Left forelimb (tissue), 1 donor: ENCODE data around the gene PCNX2.

ENCODE experiments used
- DNase-seq: peaks from one replicate; pipeline ENCODE4 v3.0.0-alpha.2; 2018; ENCODE audit warnings: low spot score

PCNX2 gene

GRCh38 chr1:233295237-233295974 is at the start of gene PCNX2:
Gene PCNX2, minus strand, starts transcription at chr1:233295725. Its CDS starts 247 bp downstream, at chr1:233295478.
- no peak for DNase-seq

DNA sequence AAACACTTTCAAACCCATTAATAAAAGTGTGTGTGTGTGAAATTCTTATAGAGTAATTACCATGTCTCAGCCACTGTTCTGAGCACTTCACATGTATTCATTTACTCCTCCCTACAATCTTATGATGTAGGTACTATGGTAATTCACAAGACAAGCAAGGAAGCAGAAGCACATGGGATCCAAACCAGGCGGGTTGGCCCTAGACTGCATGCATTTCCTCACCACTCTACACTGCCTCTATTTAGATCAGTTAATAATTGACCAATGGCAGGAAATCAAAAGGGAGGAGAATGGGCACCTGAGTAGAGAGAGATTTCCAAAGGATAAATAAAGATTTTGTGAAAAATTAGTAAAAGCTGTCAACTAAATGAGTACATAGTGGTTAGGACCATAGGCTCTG is 47.7 kb upstream of the PCNX2 start:
- no peak for DNase-seq

GRCh38 chr1:233342086-233342485 is 46.6 kb upstream of the PCNX2 start:
- DNase-seq, result no peak

DNA sequence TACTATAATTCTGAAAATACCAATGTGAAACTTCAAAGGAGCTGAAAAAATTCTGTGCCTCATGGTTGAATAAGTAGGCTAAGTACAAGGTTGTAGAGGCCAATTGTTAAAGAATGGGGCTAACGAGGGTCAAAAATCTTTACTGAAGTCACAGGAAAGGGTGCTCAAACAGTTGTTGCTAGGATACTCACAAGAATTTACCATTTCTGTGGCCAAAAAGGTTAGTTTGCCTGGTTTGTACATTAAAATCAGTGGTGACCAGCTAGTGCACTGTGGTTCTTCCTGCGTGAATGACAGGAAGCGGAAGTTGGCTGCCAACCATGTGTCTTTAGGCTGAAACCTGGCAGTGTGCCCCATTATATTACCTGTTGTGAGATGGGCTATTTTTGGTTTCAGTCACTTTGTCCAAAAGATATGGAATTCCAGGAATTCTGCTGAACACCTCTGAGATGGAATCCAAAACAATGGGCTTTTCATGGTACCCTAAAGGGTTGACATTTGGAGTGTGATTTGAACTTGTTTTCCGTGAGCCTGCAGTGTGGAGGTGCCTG is 45.5 kb upstream of the PCNX2 start:
- DNase-seq, result no peak

DNA sequence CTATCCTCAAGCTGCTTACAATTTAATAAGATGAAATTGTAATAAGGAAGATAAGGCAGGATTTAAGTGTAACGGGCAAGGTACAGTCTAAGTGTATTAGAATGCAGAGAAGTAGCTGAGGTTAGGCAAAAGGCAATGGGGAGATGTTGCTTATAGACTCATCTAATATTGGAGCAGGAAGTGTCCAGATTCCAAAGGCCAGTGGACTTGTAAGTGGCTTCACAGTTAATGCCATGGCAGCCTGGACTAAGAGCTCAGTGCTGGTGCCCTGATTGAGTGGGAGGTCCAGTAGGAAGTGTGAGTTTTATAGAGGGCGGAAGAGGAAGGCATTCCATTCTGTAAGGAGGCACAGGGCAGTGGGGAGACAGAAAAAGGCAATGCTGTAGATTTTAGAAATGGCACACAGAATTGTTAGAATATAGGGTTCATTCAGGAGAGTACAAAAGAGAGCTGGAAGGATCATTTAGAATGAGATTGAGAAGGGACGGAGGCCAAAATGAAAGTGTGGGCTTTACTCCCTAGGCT is 44.6 kb upstream of the PCNX2 start:
- no peak for DNase-seq

GRCh38 chr1:233338102-233338501 is 42.6 kb upstream of the PCNX2 start:
- DNase-seq, result no peak

DNA sequence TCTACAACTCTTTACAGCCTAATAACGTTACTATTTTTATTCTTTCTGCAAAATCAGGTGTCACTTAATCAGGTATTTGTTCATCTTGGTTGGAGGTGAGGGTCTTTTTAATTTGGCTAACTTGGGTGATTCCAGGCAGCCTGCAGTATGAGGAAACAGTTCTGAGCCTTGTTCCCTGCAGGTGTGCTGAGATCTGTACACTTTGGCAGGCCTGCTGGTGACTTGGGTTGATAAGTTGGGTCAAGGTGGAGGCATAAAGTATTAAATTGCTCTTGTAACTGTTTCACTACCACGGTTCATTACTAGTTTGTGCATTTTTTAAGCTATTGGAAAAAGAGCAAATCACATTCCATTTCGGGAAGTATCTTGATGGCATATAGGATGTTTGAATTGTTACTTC is 42.0 kb upstream of the PCNX2 start:
- DNase-seq, result no peak

- DNase-seq, result no peak
These were observed 41.3 kb upstream of the PCNX2 start for GRCh38 chr1:233336554-233337456.

- DNase-seq, result no peak
These were observed 38.6 kb upstream of the PCNX2 start for GRCh38 chr1:233334092-233334491.

DNA sequence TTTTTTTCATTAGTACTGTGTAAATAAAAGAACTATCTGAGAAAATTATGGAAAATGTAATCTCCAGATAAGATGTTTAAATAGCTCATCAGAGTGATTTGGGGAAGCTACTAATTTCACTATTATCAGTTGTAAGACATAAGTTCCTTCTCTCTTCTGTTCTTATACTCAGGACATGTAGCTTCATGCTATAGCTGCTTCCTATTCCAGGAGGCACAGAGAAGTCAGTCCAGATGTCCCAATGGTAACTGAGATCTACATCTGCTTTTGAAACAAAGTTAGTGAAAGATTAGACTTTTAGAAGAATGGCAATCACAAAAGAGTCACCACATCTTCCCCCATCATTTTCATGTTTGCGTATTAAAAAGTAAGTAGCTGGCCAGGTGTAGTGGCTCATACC is 37.6 kb upstream of the PCNX2 start:
- no peak for DNase-seq

GRCh38 chr1:233331676-233332519 is 36.4 kb upstream of the PCNX2 start:
- no peak for DNase-seq

DNA sequence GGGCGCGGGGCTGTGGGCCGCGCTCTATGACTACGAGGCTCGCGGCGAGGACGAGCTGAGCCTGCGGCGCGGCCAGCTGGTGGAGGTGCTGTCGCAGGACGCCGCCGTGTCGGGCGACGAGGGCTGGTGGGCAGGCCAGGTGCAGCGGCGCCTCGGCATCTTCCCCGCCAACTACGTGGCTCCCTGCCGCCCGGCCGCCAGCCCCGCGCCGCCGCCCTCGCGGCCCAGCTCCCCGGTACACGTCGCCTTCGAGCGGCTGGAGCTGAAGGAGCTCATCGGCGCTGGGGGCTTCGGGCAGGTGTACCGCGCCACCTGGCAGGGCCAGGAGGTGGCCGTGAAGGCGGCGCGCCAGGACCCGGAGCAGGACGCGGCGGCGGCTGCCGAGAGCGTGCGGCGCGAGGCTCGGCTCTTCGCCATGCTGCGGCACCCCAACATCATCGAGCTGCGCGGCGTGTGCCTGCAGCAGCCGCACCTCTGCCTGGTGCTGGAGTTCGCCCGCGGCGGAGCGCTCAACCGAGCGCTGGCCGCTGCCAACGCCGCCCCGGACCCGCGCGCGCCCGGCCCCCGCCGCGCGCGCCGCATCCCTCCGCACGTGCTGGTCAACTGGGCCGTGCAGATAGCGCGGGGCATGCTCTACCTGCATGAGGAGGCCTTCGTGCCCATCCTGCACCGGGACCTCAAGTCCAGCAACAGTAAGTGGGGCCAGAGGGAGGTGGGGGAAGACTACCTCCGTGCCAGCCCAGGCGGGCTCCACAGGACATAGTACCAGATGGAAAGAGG is 32.8 kb upstream of the PCNX2 start:
- DNase-seq, result no peak

DNA sequence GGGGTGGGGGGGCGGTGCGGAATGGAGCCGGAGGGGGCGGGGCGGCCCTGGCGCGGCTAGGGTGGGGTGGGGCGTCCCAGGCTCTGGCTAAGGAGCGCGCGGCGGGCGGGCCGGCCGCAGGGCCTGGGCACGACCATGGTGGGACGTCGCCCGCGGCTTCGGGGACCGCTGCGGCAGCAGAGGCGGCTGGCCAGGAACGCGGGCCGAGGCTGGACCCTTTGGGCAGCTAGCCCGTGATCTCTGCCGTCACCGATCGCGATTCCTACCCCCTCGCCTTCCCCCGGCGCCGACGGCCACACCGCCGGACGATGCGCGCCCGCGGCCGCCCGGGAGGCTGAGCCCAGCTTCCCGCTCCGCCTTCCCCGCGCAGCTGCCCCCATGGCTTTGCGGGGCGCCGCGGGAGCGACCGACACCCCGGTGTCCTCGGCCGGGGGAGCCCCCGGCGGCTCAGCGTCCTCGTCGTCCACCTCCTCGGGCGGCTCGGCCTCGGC is 32.2 kb upstream of the PCNX2 start, which contains the start of gene MAP3K21:
TSS of gene MAP3K21 (plus strand) at position 74 of the 491 bp plus-strand sequence. CDS start at position 379, 305 bp downstream.
- no peak for DNase-seq

- no peak for DNase-seq
These were observed 31.5 kb upstream of the PCNX2 start for GRCh38 chr1:233326811-233327650.

- DNase-seq, result no peak
These were observed 30.8 kb upstream of the PCNX2 start for GRCh38 chr1:233326319-233326718.

DNA sequence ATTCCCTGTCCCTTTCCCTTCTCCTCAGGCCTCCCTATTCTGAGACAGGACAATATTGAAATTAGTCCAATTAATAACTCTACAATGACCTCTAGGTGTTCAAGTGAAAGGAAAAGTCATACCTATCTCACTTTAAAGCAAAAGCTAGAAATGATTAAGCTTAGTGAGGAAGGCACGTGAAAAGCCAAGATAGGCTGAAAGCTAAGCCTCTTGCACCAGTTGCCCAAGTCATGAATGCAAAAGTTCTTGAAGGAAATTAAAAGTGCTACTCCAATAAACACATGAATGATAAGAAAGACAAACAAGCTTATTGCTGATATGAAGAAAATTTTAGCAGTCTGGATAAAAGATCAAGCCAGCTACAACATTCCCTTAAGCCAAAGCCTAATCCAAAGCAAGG is 28.2 kb upstream of the PCNX2 start:
- no peak for DNase-seq

- DNase-seq, result no peak
These were observed 24.5 kb upstream of the PCNX2 start for GRCh38 chr1:233320023-233320422.

DNA sequence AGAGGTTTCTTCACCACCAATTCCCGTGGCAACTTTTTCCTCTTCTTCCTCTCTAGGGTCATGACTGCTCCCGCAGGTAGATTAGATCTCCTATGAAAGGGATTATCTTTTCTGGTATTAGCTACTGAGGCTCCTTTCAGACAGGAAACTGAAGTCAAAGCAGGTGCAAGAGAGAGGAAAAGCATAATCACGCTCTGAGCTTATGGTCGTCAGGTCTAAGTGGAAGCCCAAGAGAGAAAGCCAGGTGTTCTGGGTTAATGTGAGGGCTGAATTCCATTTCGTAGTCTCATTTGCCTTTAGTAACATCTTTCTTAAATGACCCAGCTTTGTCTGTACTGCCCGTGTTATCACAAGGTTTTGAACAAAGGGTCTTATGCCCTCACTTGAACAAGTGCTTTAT is 23.7 kb upstream of the PCNX2 start:
- DNase-seq, result no peak

GRCh38 chr1:233316473-233316872 is 20.9 kb upstream of the PCNX2 start:
- DNase-seq, result no peak
